ENCODE measurements around the gene IL22RA2.

The IL22RA2 gene

GRCh38 chr6:137206577-137206976, 33.1 kb upstream of the IL22RA2 start:
- Histone ChIP-seq H3K9me3 (replicated peaks in 1 of 2; ENCODE audit: control insufficient read depth in 2 of 2, insufficient read depth in 1 of 2, low read depth in 1 of 2, low read length in 2 of 2) (peaks cover 4 to 11% of the 10 kb centered on the region in 2 donors), H3K4me1 (ENCODE audit: control insufficient read depth in 2 of 2, insufficient read depth in 1 of 2, low read depth in 1 of 2, low read length in 2 of 2) (no peaks in the 10 kb centered on the region), H2BK15ac (ENCODE audit: low read length) (no peak overlapping the region), H3K23ac (ENCODE audit: low read depth, low read length, poor library complexity) (no peak overlapping the region), H3K18ac (ENCODE audit: low read length) (no peak overlapping the region), H2BK120ac (ENCODE audit: low read depth, low read length) (no peak overlapping the region), H3K4me2 (ENCODE audit: insufficient read depth, low read length, poor library complexity, severe bottlenecking) (no peak overlapping the region), H2AFZ (ENCODE audit: low read length) (no peak overlapping the region), H3K27ac (replicated peaks; ENCODE audit: low read length) (no peak overlapping the region), H2AK5ac (ENCODE audit: low read depth, low read length) (no peak overlapping the region), H3K36me3 (replicated peaks in 1 of 2; ENCODE audit: control insufficient read depth in 2 of 2, insufficient read depth in 2 of 2, low read length in 2 of 2) (peaks cover 6 to 45% of the 10 kb centered on the region in 2 donors), H3K9ac (ENCODE audit: low read depth, low read length, poor library complexity) (no peak overlapping the region), H4K91ac (ENCODE audit: low read depth, low read length, poor library complexity) (no peak overlapping the region), H2BK5ac (ENCODE audit: low read length) (no peak overlapping the region), H3K79me1 (ENCODE audit: low read depth, low read length) (peaks cover 3% of the 10 kb centered on the region), H2BK12ac (ENCODE audit: low read length) (no peak overlapping the region), H3K4me3 (ENCODE audit: low read length in 2 of 2) (no peak overlapping the region), H3K4ac (ENCODE audit: low read length) (no peak overlapping the region), H3K27me3 (ENCODE audit: control insufficient read depth in 3 of 3, insufficient read depth in 3 of 3, low read depth in 1 of 3, low read length in 3 of 3) (no peaks in the 10 kb centered on the region), H4K8ac (ENCODE audit: low read depth, low read length) (no peak overlapping the region), H3K14ac (ENCODE audit: low read length) (no peak overlapping the region)
- no CpG with 5 or more reads among the region's 1 CpG for WGBS, 2 donors (ENCODE audit: extremely low coverage in 2 of 2, insufficient read length in 2 of 2, insufficient replicate concordance in 1 of 2)
- DNase-seq (ENCODE audit: low spot score) = no peak

GRCh38 chr6:137203256-137203655, 29.8 kb upstream of the IL22RA2 start:
- DNase-seq (ENCODE audit: low spot score) = no peak
- Histone ChIP-seq H3K27me3 (ENCODE audit: control insufficient read depth in 3 of 3, insufficient read depth in 3 of 3, low read depth in 1 of 3, low read length in 3 of 3) (no peaks in the 10 kb centered on the region), H3K27ac (replicated peaks; ENCODE audit: low read length) (no peak overlapping the region), H3K4me2 (ENCODE audit: insufficient read depth, low read length, poor library complexity, severe bottlenecking) (no peak overlapping the region), H3K14ac (ENCODE audit: low read length) (no peak overlapping the region), H2AK5ac (ENCODE audit: low read depth, low read length) (no peak overlapping the region), H2BK15ac (ENCODE audit: low read length) (no peak overlapping the region), H2BK120ac (ENCODE audit: low read depth, low read length) (no peak overlapping the region), H3K4me3 (ENCODE audit: low read length in 2 of 2) (no peak overlapping the region), H3K4me1 (ENCODE audit: control insufficient read depth in 2 of 2, insufficient read depth in 1 of 2, low read depth in 1 of 2, low read length in 2 of 2) (no peaks in the 10 kb centered on the region), H3K9me3 (replicated peaks in 1 of 2; ENCODE audit: control insufficient read depth in 2 of 2, insufficient read depth in 1 of 2, low read depth in 1 of 2, low read length in 2 of 2) (peaks cover 0 to under 1% of the 10 kb centered on the region in 2 donors), H2BK5ac (ENCODE audit: low read length) (no peak overlapping the region), H4K91ac (ENCODE audit: low read depth, low read length, poor library complexity) (no peak overlapping the region), H2BK12ac (ENCODE audit: low read length) (no peak overlapping the region), H3K9ac (ENCODE audit: low read depth, low read length, poor library complexity) (no peak overlapping the region), H3K79me1 (ENCODE audit: low read depth, low read length) (no peaks in the 10 kb centered on the region), H3K36me3 (replicated peaks in 1 of 2; ENCODE audit: control insufficient read depth in 2 of 2, insufficient read depth in 2 of 2, low read length in 2 of 2) (peaks cover 12 to 68% of the 10 kb centered on the region in 2 donors), H3K18ac (ENCODE audit: low read length) (no peak overlapping the region), H3K23ac (ENCODE audit: low read depth, low read length, poor library complexity) (no peak overlapping the region), H2AFZ (ENCODE audit: low read length) (no peak overlapping the region), H4K8ac (ENCODE audit: low read depth, low read length) (no peak overlapping the region), H3K4ac (ENCODE audit: low read length) (no peak overlapping the region)
- no CpG with 5 or more reads among the region's 2 CpGs for WGBS, 2 donors (ENCODE audit: extremely low coverage in 2 of 2, insufficient read length in 2 of 2, insufficient replicate concordance in 1 of 2)

- Histone ChIP-seq H2BK120ac (ENCODE audit: low read depth, low read length) (no peak overlapping the region), H2AK5ac (ENCODE audit: low read depth, low read length) (no peak overlapping the region), H3K36me3 (replicated peaks in 1 of 2; ENCODE audit: control insufficient read depth in 2 of 2, insufficient read depth in 2 of 2, low read length in 2 of 2) (peaks cover 16 to 79% of the 10 kb centered on the region in 2 donors), H2BK12ac (ENCODE audit: low read length) (no peak overlapping the region), H3K27ac (replicated peaks; ENCODE audit: low read length) (no peak overlapping the region), H3K18ac (ENCODE audit: low read length) (no peak overlapping the region), H3K4me3 (ENCODE audit: low read length in 2 of 2) (no peak overlapping the region), H3K14ac (ENCODE audit: low read length) (no peak overlapping the region), H4K91ac (ENCODE audit: low read depth, low read length, poor library complexity) (no peak overlapping the region), H3K4me2 (ENCODE audit: insufficient read depth, low read length, poor library complexity, severe bottlenecking) (no peak overlapping the region), H3K79me1 (ENCODE audit: low read depth, low read length) (no peaks in the 10 kb centered on the region), H2BK15ac (ENCODE audit: low read length) (no peak overlapping the region), H3K4me1 (ENCODE audit: control insufficient read depth in 2 of 2, insufficient read depth in 1 of 2, low read depth in 1 of 2, low read length in 2 of 2) (no peaks in the 10 kb centered on the region), H3K9ac (ENCODE audit: low read depth, low read length, poor library complexity) (no peak overlapping the region), H4K8ac (ENCODE audit: low read depth, low read length) (no peak overlapping the region), H3K4ac (ENCODE audit: low read length) (no peak overlapping the region), H3K23ac (ENCODE audit: low read depth, low read length, poor library complexity) (peak overlapping the region; percentile 75), H2BK5ac (ENCODE audit: low read length) (no peak overlapping the region), H2AFZ (ENCODE audit: low read length) (no peak overlapping the region), H3K9me3 (replicated peaks in 1 of 2; ENCODE audit: control insufficient read depth in 2 of 2, insufficient read depth in 1 of 2, low read depth in 1 of 2, low read length in 2 of 2) (no peaks in the 10 kb centered on the region), H3K27me3 (ENCODE audit: control insufficient read depth in 3 of 3, insufficient read depth in 3 of 3, low read depth in 1 of 3, low read length in 3 of 3) (no peaks in the 10 kb centered on the region)
- DNase-seq (ENCODE audit: low spot score) = no peak
- WGBS, 2 donors (ENCODE audit: extremely low coverage in 2 of 2, insufficient read length in 2 of 2, insufficient replicate concordance in 1 of 2) = no CpG with 5 or more reads among the region's 6 CpGs
These were observed 28.6 kb upstream of the IL22RA2 start for GRCh38 chr6:137202078-137202477.

DNA sequence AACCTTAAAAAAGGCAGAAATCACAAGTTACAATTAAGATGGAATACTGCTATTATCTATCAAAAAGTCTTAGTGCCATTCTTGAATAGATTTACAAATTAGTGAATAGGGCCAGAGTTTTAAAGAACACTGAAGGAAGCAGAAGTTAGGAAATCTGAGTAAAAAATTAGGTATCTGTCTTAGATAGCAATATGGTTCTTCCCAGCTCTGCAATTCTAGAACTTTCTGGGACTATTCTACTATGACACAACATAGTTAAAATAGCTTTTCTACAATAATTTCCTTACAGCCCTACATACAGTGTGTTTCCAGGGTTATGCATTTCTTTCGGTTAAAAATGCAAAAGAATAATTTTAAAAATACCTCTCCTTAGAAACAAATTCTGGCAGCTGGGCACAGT, 27.6 kb upstream of the IL22RA2 start:
- Histone ChIP-seq H3K4me1 (ENCODE audit: control insufficient read depth in 2 of 2, insufficient read depth in 1 of 2, low read depth in 1 of 2, low read length in 2 of 2) (no peaks in the 10 kb centered on the region), H3K27me3 (ENCODE audit: control insufficient read depth in 3 of 3, insufficient read depth in 3 of 3, low read depth in 1 of 3, low read length in 3 of 3) (no peaks in the 10 kb centered on the region), H3K18ac (ENCODE audit: low read length) (no peak overlapping the region), H4K91ac (ENCODE audit: low read depth, low read length, poor library complexity) (no peak overlapping the region), H3K9me3 (replicated peaks in 1 of 2; ENCODE audit: control insufficient read depth in 2 of 2, insufficient read depth in 1 of 2, low read depth in 1 of 2, low read length in 2 of 2) (no peaks in the 10 kb centered on the region), H3K4me2 (ENCODE audit: insufficient read depth, low read length, poor library complexity, severe bottlenecking) (no peak overlapping the region), H3K27ac (replicated peaks; ENCODE audit: low read length) (no peak overlapping the region), H3K14ac (ENCODE audit: low read length) (no peak overlapping the region), H2BK12ac (ENCODE audit: low read length) (no peak overlapping the region), H2AK5ac (ENCODE audit: low read depth, low read length) (no peak overlapping the region), H3K23ac (ENCODE audit: low read depth, low read length, poor library complexity) (no peak overlapping the region), H3K79me1 (ENCODE audit: low read depth, low read length) (no peaks in the 10 kb centered on the region), H3K4ac (ENCODE audit: low read length) (no peak overlapping the region), H2AFZ (ENCODE audit: low read length) (no peak overlapping the region), H3K36me3 (replicated peaks in 1 of 2; ENCODE audit: control insufficient read depth in 2 of 2, insufficient read depth in 2 of 2, low read length in 2 of 2) (peaks cover 16 to 80% of the 10 kb centered on the region in 2 donors), H4K8ac (ENCODE audit: low read depth, low read length) (no peak overlapping the region), H3K9ac (ENCODE audit: low read depth, low read length, poor library complexity) (no peak overlapping the region), H3K4me3 (ENCODE audit: low read length in 2 of 2) (no peak overlapping the region), H2BK120ac (ENCODE audit: low read depth, low read length) (no peak overlapping the region), H2BK15ac (ENCODE audit: low read length) (no peak overlapping the region), H2BK5ac (ENCODE audit: low read length) (no peak overlapping the region)
- WGBS, 2 donors (ENCODE audit: extremely low coverage in 2 of 2, insufficient read length in 2 of 2, insufficient replicate concordance in 1 of 2) = no CpG with 5 or more reads among the region's 1 CpG
- DNase-seq (ENCODE audit: low spot score) = no peak
